Left cardiac atrium (tissue), 4 donors: ENCODE data around the gene ETNK2. TPM values are rescaled to one million over a fixed set of nuclear protein-coding genes. Genes with fewer than 3 reads are reported as not detected.
"Not testable (repeated sequence)": the region's sequence is repeated elsewhere in the genome, so short reads cannot be mapped to it uniquely, and the experiment has no call there.

Experiments
- ATAC-seq, 2 donors: fragments of 200-7000 bp; cut with Tn5 transposase; one replicate each; pipeline ENCODE4 v1.9.1; 2020; ENCODE audit warnings: mild to moderate bottlenecking in 2 of 2, moderate library complexity in 2 of 2
- DNase-seq: peaks from one replicate; pipeline ENCODE4 v3.0.0-alpha.2; 2020
- intact Hi-C, 2 donors: fragments of 100-400 bp; cut with DNase I; formaldehyde crosslinking; loops; one replicate each; pipeline versions ENCODE4 v1.14.1 to v1.15.1; 2022 to 2023
- total RNA-seq, 2 donors: library from RNA; stranded (reverse); fragmentation: NEBNext Ultra II Directional; extraction: Animal tissue kit (Norgen Biotek cat#: 25700); gene quantifications; one replicate each; pipeline ENCODE4 v1.2.1, GENCODE V29; 2021
- donor health status: DM: no; HTN: yes; CAD: no.
- donor health status: DM: no; HTN: yes; CAD: no; lungs with severe emphysema.
- donor health status: DM: yes; HTN: yes; CAD: no.
- donor health status: Dilated cardiomyopathy.

The ETNK2 gene
- total RNA-seq, 2 donors from 2014 or later = 5.3 to 6.2 TPM

DNA sequence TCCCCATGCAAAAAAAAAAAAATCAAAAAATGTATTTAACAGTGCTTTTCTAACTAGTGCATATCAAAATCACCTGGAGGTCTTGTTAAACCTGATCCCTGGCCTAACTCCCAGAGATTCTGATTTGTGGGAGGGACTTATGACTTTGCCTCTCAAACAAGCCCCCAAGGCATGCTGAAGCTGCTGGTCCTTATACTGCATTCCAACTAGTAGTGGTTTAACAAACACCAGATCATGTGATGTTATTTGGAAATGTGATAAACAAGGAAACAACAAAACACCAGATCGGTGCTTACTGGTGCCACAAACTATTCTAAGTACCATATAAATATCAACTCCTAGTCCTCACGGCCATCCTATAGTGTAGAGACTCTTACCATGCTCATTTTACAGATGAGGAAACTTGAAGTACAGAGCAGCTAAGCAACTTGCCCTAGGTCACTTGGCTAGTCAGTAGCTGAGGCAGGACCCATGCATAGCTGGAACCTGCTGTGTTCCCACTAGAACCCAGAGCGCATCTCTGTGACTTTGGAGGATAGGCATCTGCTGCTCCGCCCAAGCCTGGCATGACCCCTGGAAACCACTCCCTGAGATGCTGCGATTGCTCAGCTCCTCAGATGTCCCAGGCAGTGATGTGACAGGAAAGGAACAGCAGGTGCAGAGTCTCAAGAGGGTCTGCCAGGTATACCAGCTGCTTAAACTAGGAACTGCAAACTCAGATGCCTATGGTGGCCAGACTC, 40.8 kb downstream of the ETNK2 start:
- DNase-seq (no peak), ATAC-seq (no peak)
- intact Hi-C loops = no loop called here

DNA sequence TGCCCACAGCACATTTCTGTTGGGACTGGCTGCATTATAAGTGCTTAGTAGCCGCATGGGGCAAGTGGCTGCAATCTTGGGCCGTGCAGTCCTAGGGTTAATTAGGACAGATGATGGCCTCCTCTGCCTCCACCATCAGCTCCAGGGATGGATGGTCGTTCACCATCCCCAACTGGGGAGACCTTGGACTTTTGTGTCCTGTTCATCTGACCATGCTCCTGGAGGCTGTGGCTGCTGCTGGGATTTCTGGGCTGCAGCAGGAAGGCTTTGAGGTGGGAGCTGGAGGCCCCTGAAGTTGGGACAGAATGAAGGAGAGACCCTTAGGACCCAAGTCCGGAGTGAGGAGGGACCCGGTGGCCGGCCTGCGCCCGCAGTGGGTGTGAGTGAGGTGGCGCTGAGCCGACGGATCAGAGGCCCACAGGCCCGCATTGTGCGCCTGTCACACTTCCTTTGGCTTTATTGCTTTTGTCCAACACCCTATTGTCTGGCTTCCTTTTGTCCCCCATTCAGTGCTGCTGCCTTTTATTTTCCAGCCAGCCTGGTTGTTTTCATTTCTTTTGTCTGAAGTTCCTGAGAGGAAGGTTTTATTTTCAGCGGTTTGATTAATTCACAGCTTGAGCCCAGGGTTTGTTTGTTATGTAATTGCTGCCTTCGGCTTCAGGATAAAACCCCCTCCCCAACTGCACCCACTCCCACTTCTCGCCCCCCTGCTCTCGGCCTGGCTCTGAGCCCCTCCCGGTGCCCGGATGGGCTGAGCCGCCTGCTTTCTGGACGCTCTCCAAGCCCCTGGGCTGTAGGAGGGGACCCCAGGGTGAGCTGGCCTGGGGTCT, 43.3 kb downstream of the ETNK2 start:
- DNase-seq (no peak), ATAC-seq (peak; percentile 45 to 50)
- intact Hi-C loops = no loop called here

DNA sequence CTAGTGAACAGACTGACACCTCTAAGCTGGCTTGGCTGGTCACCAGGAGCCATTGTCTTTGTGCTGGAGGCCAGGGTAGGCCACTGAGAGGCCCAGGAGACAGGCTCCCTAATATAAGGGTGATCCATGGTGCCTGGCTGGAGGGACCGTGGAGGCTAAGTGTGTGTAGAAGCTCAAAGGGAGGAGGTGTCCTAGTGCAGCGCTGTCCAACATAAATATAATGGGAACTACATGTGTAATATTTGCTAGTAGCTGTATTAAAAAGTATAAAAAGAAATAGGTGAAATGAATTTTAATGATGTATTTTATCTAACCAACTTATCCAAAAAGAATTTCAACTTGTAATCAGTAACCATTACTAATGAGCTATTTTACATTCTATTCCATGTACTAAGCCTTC, 44.0 kb downstream of the ETNK2 start:
- DNase-seq (no peak), ATAC-seq (no peak)
- intact Hi-C loops = no loop called here

DNA sequence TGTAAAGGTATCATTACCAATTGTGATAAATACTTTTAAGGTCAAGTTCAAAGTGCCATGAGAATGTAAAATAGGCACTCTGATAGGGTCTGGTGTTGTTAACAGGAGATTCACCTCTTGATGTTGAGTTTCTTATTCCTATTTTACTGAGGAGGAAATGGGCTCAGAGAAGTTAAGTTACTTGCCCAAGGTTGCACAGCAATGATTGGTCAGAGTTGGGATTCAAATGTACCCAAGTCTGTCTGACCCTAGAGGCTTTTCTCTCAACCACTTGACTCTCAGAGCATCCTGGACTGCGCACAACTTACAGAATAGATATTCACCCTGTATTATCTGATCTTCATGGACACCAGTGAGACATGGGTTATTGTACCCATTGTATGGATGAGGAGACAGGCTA, 45.0 kb downstream of the ETNK2 start:
- intact Hi-C loops = no loop called here
- DNase-seq (no peak), ATAC-seq (no peak)

DNA sequence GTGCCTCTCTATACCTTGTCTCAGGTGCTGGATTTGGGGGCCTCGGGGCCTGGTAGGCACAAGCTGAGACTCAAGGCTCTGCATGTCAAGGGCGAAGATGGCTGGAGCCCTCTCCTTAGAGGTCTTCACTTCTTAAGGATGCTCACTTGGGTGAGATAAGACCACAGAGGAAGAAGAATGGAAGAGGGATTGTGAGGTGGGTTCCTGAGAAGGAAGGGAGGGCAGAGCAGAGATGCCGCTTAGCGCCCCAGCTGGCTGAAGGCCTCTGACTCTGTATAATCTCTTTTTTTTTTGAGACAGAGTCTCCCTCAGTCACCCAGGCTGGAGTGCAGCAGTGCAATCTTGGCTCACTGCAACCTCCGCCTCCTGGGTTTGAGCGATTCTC, 46.7 kb downstream of the ETNK2 start:
- intact Hi-C loops = no loop called here
- ATAC-seq = no peak
- no peak for DNase-seq

- DNase-seq (peak; percentile 59), ATAC-seq (peak in 1 of 2 donors; percentile 64)
- intact Hi-C loops = no loop called here
Observed at GRCh38 chr1:204104331-204105130, 47.3 kb downstream of the ETNK2 start.

GRCh38 chr1:204103431-204103741, 48.5 kb downstream of the ETNK2 start:
- DNase-seq = no peak
- intact Hi-C loops = no loop called here
- ATAC-seq = peak in 1 of 2 donors; percentile 41

DNA sequence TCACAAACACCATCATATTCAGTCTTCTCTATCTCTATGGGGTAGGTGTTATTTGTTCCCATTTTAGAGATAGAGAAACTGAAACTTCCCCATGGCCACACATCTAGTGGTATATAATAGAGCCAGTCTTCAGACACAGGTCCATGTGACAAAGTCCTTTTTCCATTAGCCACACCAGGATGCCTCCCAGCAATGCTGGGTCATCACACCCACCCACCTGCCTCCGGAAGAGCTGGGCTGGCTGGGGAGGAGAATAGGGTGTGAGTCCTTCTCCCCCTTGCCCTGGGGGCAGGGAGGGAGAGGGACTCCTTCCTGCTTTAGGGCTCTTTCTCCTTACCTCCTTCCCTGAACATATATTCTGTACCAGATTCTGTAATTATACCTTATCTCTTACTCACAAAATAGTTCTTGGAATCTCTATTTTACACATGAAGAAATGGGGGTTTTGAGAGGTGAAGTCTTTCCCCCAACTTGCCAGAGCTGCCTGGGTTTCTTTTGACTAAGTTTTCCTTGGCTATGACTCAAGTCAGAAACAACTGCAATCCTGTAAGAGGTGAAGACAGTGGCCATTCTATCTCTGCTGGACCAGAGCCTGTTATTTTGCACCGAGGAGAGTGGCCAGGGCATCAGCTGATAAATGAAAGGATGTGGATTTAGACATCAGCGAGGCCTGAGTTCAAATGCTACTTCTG, 49.0 kb downstream of the ETNK2 start:
- peak in 1 of 2 donors; percentile 10 for ATAC-seq
- DNase-seq = no peak
- intact Hi-C loops = no loop called here

GRCh38 chr1:204102029-204102611, 49.7 kb downstream of the ETNK2 start:
- ATAC-seq = no peak
- intact Hi-C loops = no loop called here
- DNase-seq = no peak

DNA sequence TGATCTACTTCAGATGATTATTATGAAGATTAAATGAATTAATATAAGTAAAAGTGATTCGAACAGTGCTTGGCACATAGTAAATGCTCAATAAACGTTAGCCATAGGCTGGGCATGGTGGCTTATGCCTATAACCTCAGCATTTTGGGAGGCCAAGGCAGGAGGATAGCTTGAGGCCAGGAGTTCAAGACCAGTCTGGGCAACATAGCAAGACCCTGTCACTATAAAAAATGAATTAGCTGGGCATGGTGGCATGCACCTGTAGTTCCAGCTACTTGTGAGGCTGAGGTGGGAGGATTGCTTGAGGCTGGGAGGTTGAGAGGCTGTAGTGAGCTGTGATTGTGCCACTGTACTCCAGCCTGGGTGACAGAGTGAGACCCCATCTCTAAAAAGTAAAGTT, 52.1 kb downstream of the ETNK2 start:
- intact Hi-C loops, DNase-seq, ATAC-seq: not testable (repeated sequence)

GRCh38 chr1:204098683-204099082, 53.2 kb downstream of the ETNK2 start:
- DNase-seq = no peak
- no peak for ATAC-seq
- intact Hi-C loops = no loop called here

GRCh38 chr1:204096931-204097330, 54.9 kb downstream of the ETNK2 start:
- DNase-seq = no peak
- intact Hi-C loops = no loop called here
- no peak for ATAC-seq

DNA sequence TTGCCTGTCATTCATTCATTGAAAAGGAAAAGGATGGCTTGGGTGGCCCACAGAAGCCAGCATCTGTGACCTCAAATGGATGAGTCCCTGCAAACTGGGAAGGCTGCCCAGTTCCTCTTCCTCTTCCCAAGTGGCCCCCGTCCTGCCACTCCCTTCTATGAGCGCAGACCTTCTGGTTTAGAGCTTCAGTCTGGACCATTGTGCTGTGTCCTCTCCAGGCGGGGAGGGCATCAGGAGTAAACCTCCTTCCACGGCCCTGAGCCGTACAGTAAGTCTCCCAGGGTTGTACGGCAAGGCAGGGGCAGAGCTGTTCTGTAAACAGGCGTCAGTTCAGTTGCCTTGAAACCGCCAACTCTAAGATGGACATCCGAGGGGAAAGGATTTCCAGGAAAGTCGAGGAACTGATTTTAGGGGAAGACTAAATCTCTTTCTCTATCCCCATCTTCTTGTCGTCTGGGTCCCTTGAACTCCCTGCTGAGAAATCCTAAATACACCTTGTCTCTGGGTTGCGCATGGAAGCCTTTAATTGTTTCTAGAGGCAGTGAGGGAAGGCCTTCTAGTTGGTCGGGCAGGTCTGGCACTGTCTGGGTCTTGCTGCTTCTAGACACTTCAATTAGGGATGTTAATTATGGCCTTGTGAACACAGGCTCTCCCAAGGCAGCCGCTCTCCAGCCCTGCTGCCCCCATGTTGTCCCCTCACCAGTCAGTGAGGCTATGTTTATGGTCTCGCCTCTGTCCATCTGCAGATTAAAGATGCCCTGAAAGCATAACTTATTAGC, 56.8 kb downstream of the ETNK2 start:
- ATAC-seq = peak in 1 of 2 donors; percentile 56
- intact Hi-C loops = no loop called here
- DNase-seq = peak; percentile 48

GRCh38 chr1:204094313-204094729, 57.5 kb downstream of the ETNK2 start:
- intact Hi-C loops = no loop called here
- ATAC-seq (no peak), DNase-seq (no peak)

DNA sequence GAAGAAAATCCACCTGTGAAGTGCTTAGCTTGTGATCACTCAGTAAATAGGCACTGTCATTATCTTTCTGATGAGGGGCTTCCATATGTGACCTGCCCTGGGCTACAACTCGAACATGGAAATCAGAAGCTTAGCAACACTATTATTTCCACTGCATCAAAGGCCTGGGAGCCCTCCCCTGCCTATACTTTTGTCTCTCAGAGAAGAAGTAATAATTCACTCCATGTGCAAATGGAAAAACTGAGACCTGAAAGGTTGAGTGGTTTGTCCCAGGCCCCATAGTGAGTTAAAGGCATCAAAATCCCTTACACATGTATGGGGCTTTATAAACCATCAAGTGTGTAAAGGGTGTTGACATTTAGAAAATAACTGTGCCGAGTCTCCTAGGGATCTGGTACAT, 58.1 kb downstream of the ETNK2 start:
- ATAC-seq = no peak
- no peak for DNase-seq
- intact Hi-C loops = no loop called here

GRCh38 chr1:204093421-204093717, 58.5 kb downstream of the ETNK2 start:
- intact Hi-C loops = no loop called here
- no peak for ATAC-seq

GRCh38 chr1:204092632-204093420, 59.0 kb downstream of the ETNK2 start:
- DNase-seq (no peak), ATAC-seq (no peak)
- intact Hi-C loops = no loop called here

More at GRCh38 chr1:204093421-204093717, 58.5 kb downstream of the ETNK2 start:
- DNase-seq = no peak
